GM21619 (cell line): Measurements from ENCODE around the gene CNGA3.

Source experiments
- ATAC-seq: cut with Tn5 transposase; IDR thresholded peaks from one replicate; pipeline ENCODE4 v1.9.1; 2021; ENCODE audit not compliant: unreplicated experiment

Gene CNGA3

DNA sequence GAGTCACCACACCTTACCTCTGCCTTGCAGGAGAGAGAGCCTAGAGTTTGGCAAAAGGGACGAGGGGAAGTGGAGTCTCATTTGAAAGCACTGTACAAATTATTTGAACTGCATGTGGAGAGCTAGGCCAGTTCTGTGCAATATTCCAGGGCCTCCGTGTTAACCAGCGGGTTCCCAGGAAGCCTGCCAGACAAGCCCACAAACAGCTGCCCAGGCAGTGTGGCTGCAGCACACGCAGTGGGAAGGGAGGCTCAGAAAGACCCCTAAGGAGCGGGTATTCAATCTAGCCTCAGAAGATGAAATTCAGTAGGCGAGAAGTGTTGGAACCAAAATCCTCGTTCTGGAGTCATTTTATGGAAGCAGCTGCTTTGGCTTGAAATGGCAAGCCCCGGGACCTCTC lies 30.7 kb downstream of the CNGA3 start:
- ATAC-seq: no peak

DNA sequence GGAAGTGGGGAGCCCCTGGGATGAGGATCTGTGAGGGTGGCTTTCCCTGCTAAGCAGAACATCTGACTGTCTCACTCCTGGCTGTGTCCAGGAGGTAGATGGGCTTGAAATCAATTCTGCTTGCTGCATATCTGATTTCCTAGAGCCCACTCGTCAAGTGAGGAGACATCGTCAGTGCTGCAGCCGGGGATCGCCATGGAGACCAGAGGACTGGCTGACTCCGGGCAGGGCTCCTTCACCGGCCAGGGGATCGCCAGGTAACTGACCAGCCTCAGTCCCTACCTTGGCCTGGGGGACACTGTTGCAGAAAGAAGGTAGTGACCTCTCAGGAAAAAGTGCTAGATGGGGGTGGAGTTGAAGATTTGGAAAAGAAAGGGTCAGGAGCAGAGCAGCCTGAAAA lies 31.3 kb downstream of the CNGA3 start:
- no peak for ATAC-seq

DNA sequence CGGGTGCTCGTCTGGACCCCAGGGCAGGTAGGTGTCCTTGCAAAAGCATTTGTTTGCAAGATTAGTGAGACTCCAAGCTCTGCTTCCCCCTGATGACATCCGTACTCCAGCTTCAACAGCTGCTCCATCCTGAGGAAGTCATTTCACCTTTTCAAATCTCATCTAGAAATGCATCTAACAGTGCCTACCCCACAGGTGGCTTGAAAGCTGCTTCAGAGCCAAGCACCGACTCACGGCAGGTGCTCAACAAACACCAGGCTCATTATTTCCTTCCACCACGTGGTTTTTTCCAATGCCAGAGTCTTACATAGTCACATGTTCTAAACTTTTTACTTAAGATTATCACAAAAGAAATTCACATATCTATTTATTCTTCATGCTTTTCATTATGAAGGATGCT lies 31.9 kb downstream of the CNGA3 start:
- ATAC-seq: no peak

DNA sequence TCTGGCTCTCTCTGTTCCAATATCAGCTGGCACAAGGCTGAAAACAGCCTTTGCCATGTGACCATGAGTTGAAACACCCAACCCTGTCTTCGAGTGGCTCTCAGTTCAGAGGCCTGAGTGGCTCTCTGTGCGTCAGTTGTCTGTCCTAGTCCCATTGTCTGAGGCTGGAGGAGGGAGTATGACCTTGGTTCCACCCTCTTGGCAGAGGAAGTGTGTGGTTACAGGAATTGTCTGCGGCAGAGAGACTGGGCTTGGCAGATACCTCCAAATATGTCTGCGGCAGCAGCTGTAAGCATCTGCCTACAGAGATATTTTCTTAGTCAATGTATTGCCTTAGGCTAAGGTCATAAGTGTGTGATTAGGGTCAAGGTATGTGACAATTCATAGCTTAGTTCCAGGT lies 32.6 kb downstream of the CNGA3 start:
- no peak for ATAC-seq

DNA sequence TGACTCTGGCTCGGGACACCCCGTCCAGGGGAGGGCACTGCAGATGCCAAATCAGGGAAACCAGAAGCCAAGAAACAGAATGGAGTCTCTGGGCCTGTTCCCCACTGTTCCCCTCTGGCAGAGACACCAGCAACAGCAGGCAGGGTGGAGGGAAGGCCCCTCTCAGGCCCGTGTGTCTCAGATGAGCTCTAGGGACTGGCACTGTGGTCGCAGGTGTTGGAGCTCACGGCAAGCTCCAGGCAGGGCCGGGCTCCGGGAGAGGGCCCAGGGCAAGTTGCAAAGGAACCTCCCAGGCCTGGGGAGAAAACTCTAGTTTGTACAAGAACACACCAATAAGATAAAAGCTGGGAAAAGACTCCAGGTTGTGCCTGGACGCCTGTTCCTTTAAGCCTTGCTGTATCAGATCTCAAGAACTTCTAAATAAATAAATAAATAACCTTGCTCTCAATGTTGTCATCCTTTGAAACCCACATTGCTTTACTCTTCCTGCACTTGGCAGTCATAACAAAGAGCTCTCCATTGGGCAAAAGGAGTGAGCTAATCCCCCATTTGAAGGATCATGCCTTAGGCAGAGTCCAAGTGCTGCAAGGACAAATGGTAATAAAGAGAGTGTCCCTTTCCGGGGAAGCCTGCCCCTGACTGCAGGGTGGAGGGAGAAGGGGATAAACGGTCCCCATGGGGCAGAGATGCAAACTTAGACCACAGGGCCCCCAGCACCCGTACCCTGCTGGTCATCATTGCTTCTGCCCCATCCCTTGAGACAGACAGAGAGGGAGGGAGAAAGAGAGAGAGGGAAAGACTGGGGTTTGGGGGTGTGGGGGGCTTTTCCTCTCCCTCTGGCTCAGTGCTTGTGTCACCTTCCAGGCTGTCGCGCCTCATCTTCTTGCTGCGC lies 33.3 kb downstream of the CNGA3 start:
- no peak for ATAC-seq

DNA sequence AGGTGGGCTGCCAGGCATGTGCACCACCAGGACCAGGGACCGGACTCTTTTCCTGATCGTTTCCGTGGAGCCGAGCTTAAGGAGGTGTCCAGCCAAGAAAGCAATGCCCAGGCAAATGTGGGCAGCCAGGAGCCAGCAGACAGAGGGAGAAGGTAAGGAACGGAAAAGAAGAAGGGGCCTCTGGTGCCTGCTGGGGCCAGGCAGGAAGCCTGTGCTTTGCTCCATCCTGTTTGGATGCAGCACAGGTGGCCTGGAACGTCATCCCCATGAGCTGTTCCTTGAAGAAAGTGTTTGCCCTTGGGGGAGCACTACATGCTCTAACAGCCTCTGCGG lies 33.9 kb downstream of the CNGA3 start:
- no peak for ATAC-seq

DNA sequence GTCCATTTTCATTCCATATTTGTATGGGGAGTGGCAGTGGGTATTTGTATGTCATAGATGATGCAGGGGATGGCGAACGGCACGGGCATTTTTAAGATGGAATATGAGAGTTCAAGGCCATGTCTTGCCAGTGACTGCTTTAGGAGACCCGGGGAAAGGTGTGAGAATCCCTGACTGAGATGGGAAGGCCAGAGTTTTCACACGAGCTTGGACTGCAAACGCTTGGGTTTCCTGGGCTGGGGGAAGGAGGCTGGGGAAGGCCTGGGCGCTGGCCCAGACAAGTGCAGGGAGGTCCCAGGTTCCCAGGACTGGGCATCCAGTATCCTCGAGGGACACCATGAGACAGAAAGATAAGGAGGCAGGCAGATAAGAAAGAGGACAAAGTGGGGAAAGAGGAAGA lies 35.2 kb downstream of the CNGA3 start:
- no peak for ATAC-seq

DNA sequence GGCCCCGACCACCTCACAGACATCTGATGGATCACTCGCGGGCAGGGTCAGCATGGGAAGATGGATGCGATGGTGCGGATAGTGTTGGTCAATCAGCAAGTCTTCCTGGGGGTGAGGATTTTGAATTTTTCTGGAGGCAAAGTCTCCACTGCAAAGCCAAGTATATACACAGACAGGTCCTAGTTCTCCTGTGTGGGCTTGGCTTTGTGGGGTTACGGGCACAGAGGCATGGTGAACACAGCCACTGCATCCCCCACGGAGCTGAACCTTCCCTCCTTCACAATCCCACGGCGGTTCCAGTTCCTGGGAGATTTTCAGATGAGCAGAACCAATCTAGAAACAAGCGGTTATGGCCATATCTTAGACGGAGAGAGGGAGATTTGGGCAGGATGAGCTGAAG lies 35.8 kb downstream of the CNGA3 start:
- no peak for ATAC-seq

DNA sequence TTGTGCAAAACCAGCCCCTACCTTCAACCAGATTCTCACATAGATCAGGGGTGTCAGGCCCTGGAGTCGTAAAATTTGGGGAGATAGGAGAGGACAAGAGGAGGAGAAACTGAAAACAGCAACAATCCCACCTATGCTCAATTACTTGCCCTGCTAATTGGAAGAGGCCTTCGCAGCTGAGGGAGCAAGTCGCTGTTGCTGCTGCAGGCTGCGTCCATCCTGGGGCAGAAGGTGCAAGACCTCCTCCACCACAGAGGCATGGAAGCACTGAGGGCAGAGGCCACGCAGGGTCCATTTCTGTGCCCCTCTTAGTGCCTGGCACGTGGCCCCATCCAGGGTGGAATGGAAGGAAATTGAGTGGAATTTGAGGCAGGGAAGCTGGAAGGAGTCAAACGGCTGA lies 36.5 kb downstream of the CNGA3 start:
- no peak for ATAC-seq

DNA sequence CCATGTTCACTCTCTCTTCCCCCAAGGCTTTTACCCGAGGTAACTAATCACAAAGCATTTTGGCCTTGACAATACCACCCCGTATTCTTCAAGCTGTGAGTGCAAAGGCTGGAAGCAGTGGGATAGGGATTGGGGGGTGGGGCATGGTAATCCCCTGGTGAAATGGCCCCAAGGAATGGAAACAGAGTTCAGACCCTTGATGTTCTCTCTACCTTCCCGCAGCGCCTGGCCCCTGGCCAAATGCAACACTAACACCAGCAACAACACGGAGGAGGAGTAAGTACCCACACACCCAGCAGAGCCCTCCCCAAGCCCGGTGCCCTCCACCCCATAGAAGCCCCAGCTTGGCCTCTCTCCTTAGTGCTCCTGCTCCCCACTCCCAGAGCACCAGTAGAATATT lies 36.9 kb downstream of the CNGA3 start:
- ATAC-seq: no peak

DNA sequence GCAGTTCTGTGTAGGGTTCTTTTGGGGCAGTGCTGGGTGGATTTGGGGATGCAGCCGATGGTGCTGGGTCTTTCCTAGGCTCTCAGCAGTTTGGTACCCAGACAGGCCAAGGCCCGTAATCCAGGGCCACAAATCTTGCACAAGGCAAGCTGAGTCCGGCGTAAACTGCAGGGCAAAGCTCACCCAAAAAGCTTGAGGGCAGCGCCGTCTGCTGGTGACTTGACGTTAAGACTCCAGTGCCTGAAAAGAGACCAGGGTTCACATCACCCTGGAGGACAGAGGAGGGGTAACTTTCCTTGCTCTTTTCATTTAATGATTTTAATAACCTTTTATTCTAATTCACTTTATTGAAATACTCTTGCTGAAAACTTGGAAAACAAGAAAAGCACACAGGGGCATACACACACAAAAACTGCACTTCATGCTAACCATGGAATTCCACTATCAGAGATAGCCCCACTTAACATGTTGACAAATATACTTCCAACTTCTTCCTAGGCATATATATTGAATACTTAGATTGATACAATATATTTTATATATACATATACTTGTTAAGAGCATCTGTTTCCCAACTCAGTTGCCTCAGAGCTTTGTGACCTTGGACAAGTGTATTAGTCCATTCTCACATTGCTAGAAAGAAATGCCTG lies 38.9 kb downstream of the CNGA3 start:
- no peak for ATAC-seq

DNA sequence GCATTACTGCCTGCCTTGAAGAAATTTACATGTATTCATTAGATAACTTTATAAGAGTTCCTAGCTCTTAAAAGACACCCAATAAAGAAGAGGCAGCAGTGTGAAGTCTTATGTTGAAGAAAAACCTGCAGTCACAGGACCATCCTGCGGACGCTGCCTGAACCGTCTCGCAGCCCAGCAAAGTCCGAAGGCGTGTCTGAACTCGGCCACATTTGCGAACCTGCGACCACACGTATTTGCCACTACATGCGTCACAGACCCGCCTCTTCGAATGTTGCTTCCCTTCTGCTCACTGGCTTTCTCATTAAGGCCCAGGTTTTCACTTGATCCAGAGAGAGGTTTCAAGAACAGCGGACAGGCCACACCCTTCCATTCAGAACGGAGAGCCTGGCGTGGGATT lies 41.2 kb downstream of the CNGA3 start:
- ATAC-seq: no peak

DNA sequence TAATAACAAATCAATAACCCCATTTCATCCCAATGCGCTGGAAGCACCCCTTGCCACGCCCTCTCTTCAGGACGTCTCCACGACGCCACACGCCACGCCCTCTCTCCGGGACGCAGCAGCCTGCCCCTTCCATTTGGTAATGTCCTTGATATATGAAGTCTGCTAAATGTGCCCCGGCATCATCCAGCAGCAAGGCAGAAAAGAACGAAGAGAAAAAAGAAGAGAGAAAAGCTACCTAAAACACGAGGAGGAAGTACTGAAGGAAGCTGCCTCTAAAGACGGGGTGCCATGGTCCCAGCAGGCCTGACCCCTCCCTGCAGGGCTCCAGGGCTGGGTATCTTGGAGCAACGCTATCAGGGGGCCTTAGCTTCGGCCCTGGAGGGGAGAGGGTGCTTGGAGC lies 41.8 kb downstream of the CNGA3 start:
- no peak for ATAC-seq

DNA sequence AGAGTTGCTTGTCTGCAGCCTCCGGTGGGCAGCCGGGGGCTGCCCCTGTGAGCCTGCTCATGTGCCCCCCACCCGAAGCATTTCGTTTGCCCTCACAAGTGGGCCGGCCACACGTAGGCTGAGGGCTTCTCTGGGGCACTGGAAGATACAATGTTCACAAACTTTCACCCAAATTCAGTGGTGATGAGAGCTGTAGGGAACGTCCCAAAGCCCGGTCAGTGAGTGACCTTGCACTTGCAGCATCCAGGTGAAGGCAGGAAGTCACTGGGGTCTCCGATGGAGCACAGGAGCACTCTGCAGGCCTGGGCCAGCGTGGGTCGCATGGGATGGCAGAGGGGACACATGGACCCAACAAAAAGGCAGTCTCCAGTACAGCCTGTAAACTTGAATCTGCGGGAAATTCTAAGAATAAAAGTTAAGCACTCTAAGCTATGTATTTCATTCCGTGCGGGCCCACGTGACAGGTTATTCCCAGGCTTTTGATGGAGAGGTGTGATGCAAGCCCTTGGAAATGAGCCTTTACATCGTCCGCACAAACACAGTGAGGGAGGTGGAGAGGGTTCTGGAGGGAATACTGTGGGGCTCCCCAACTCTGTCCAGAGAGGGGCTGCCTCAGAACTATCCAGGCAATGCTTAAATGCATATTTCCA lies 42.5 kb downstream of the CNGA3 start:
- no peak for ATAC-seq

DNA sequence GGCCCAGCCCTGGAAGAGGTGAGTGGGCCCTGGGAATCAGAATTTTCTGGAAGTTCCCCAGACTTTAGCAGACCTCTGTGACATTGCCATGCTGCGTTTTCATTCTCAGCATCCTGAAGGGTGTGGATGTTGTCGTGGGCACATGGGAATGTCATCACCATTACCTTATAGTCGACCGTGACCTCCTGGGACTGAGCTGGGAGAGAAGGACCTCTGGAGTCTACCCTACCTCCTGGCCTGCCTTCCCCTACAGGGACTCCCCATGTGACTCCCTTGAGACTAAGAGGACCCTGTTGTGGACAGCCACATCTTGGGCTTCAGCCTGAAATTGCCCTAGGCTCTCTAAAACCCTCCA lies 43.0 kb downstream of the CNGA3 start:
- no peak for ATAC-seq

DNA sequence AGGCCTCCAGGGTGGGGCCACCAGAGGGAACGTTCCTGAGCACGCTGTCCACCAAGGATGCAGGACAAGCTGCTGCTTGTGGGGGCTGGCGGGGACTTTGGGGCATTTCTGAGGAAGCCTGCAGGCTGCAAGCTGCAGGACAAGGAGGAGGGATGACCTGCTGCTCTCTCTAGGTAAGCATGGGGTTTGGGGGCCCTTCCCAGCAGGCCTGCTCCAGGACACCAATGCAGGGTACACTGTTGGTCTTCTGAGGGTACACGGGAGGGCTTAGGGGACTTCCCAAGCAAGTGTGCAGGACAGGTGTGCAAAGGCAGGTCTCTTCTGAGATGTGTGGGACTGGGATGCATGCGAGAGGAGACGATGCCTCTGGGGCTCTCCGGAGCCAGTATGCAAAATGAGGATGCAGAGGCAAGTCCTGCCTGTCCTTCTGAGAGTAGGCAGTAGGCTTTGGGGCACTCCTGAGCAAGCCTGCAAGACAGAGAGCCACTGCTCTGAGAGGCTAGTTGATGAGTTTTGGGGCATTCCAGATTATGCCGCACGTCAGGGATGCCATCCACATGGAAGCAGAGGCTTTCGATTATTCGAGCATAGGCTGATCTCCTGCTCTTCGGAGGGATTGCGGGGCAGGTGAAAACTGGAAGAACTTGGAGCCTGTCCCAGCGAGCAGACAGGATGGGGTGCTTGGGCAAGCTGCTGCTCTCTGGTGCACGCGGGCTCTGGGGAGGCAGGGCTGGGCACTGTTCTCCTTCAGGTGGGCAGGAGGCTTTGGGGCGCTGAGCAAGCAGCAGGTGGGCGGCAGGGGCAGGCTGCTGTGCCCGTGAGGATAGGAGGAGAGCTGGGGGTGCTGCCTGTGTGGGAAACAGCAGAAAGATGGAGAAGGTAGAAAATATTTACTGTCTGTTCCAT lies 44.6 kb downstream of the CNGA3 start:
- no peak for ATAC-seq

DNA sequence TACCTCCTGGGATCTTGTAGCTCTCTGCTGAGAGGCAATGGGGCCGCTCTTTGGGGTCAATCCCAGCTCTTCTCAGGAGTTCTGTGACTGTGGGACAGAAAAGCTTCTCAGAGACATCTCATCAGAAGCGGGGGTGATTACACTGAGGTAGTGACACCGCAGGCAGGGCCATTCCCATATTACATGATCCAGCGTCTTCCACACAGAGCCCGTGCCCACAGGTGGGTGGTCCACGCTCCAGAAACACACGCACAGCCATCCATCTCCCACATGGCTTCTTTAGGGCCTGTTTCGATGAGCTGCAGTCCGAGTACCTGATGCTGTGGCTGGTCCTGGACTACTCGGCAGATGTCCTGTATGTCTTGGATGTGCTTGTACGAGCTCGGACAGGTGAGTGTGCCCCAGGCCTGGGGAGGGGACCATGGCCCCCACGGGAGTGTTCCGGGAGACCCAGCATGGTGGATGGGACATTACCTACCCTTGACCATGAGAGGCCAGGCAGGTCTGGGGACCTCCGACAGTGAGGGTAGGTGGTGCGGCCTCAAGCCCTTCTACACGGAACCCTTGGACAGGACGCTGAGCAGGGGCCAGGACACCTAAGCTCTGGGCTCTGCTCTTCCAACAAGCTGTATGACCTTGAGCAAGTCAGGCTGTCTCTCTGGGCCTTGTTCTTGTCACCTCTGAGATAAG lies 45.5 kb downstream of the CNGA3 start:
- ATAC-seq: no peak

DNA sequence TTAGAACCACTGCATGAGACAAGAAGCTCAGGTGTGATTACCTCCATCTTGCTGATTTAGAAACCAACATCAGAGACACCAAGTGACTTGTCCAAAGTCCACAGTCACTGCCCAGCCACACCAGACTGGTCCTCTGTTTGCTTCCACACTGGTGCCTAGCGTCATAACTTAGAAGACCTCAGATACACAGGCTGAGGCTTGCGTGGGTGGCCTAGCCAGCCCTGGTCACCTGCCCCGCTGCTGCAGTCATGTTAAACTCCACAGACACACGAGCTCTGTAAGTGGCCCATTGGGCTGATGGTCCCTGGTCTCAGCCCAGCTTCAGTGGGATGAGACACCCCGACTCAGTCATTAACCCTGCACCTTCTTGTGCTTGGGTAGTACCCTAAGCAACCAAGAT lies 47.1 kb downstream of the CNGA3 start:
- no peak for ATAC-seq

DNA sequence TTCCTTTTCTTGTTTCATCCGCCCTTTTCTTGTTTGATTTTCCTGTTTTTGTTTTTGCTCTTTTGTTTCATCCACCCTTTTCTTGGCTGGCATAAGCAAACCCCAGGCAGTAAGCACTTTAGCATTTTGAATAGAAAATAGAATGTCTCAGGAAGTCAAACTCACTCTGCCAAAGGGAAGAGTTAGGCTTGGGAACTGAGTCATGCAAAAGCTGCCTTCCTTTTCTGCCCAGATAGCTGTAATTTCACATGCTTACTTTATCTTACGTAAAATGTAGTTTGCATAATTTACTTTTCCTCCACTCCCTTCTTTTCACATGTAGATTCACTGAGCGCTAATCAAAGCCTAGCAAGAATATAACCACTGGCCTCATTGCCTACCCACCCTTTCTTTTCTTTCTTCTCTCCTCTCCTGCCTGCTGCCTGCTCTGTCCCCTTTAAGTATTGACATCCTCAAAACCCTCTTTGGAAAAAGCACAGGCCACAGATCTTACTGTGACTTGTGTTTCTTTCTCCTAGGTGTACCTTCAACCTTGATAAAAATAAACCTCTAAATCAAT lies 48.4 kb downstream of the CNGA3 start:
- no peak for ATAC-seq

DNA sequence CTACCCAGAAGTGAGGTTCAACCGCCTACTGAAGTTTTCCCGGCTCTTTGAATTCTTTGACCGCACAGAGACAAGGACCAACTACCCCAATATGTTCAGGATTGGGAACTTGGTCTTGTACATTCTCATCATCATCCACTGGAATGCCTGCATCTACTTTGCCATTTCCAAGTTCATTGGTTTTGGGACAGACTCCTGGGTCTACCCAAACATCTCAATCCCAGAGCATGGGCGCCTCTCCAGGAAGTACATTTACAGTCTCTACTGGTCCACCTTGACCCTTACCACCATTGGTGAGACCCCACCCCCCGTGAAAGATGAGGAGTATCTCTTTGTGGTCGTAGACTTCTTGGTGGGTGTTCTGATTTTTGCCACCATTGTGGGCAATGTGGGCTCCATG lies 49.7 kb downstream of the CNGA3 start:
- ATAC-seq: no peak
